ENCODE measurements around the gene DCANP1. TPM values are rescaled to one million over a fixed set of nuclear protein-coding genes. Genes with fewer than 3 reads are reported as not detected.

Gene DCANP1
- total and polyA plus RNA-seq, 10 donors, result 0.23 to 2.4 (median 0.71) TPM

- WGBS, 5 donors, result 87 to 96% (median 93%) methylated on average over 2 to 12 of the region's 12 CpGs
- H3K36me3 ChIP-seq, result no peaks in the 10 kb centered on the region
- peaks cover 0 to 6% (median 0%) of the 10 kb centered on the region in 6 donors for H3K4me1 ChIP-seq
- intact Hi-C loops (cut with DNase I; ENCODE audit: low total_unique reads), result no loop called here
- H3K27me3 ChIP-seq (replicated peaks in 1 of 7), result peaks cover 0 to 3% (median 0%) of the 10 kb centered on the region in 7 donors
- no peak overlapping the region for H3K4me3 ChIP-seq
- H3K27ac ChIP-seq, result no peak overlapping the region
- no peak for TF ChIP-seq POLR2AphosphoS5 (IDR thresholded peaks at IDR 0.05)
- no peak for TF ChIP-seq POLR2A (IDR thresholded peaks at IDR 0.05)
- TF ChIP-seq CTCF (IDR thresholded peaks at IDR 0.05 in 8 of 11, conservative IDR thresholded peaks at IDR 0.05 in 3 of 11), result no peak
- DNase-seq, result peak; percentile 74
- no peaks in the 10 kb centered on the region for H3K9me3 ChIP-seq
These were observed 2.5 kb upstream of the DCANP1 start for GRCh38 chr5:135449644-135450043.

GRCh38 chr5:135448791-135449507 lies 1.8 kb upstream of the DCANP1 start:
- no peaks in the 10 kb centered on the region for H3K36me3 ChIP-seq
- DNase-seq, result no peak
- 74 to 87% (median 79%) methylated on average over 7 to 9 of the region's 9 CpGs for WGBS, 5 donors
- no peaks in the 10 kb centered on the region for H3K9me3 ChIP-seq
- H3K4me1 ChIP-seq, result peaks cover 0 to 6% (median 0%) of the 10 kb centered on the region in 6 donors
- H3K27ac ChIP-seq, result no peak overlapping the region
- no peak for TF ChIP-seq POLR2A (IDR thresholded peaks at IDR 0.05)
- TF ChIP-seq POLR2AphosphoS5 (IDR thresholded peaks at IDR 0.05), result no peak
- TF ChIP-seq CTCF (IDR thresholded peaks at IDR 0.05 in 8 of 11, conservative IDR thresholded peaks at IDR 0.05 in 3 of 11), result no peak
- H3K27me3 ChIP-seq (replicated peaks in 1 of 7), result peaks cover 0 to 3% (median 0%) of the 10 kb centered on the region in 7 donors
- intact Hi-C loops (cut with DNase I; ENCODE audit: low total_unique reads), result no loop called here
- no peak overlapping the region for H3K4me3 ChIP-seq

- 63 to 88% (median 77%) methylated on average over 9 of the region's 9 CpGs for WGBS, 5 donors
- peaks cover 0 to 6% (median 0%) of the 10 kb centered on the region in 6 donors for H3K4me1 ChIP-seq
- TF ChIP-seq POLR2A (IDR thresholded peaks at IDR 0.05), result no peak
- intact Hi-C loops (cut with DNase I; ENCODE audit: low total_unique reads), result no loop called here
- no peak for DNase-seq
- no peaks in the 10 kb centered on the region for H3K9me3 ChIP-seq
- no peak overlapping the region for H3K4me3 ChIP-seq
- H3K27ac ChIP-seq, result no peak overlapping the region
- peaks cover 0 to 3% (median 0%) of the 10 kb centered on the region in 7 donors for H3K27me3 ChIP-seq (replicated peaks in 1 of 7)
- H3K36me3 ChIP-seq, result no peaks in the 10 kb centered on the region
These were observed 1.1 kb upstream of the DCANP1 start for GRCh38 chr5:135448071-135448739.

GRCh38 chr5:135446615-135447014 lies 533 bp downstream of the DCANP1 start:
- no peak for DNase-seq
- TF ChIP-seq POLR2AphosphoS5 (IDR thresholded peaks at IDR 0.05), result no peak
- TF ChIP-seq POLR2A (IDR thresholded peaks at IDR 0.05), result no peak
- H3K36me3 ChIP-seq, result no peaks in the 10 kb centered on the region
- no peaks in the 10 kb centered on the region for H3K27me3 ChIP-seq (replicated peaks in 1 of 7)
- intact Hi-C loops (cut with DNase I; ENCODE audit: low total_unique reads), result no loop called here
- WGBS, 5 donors, result 25 to 68% (median 50%) methylated on average over 7 of the region's 7 CpGs
- no peak overlapping the region for H3K4me3 ChIP-seq
- no peaks in the 10 kb centered on the region for H3K9me3 ChIP-seq
- peaks cover 0 to 7% (median 0%) of the 10 kb centered on the region in 6 donors for H3K4me1 ChIP-seq
- no peak overlapping the region for H3K27ac ChIP-seq

GRCh38 chr5:135446206-135446605 lies 942 bp downstream of the DCANP1 start:
- WGBS, 5 donors, result 64 to 81% (median 71%) methylated on average over 9 of the region's 9 CpGs
- Histone ChIP-seq H3K4me3 (no peak overlapping the region), H3K27me3 (replicated peaks in 1 of 7) (no peaks in the 10 kb centered on the region), H3K4me1 (peaks cover 0 to 10% (median 0%) of the 10 kb centered on the region in 6 donors), H3K27ac (no peak overlapping the region), H3K36me3 (no peaks in the 10 kb centered on the region), H3K9me3 (no peaks in the 10 kb centered on the region)
- intact Hi-C loops (cut with DNase I; ENCODE audit: low total_unique reads), result no loop called here
- no peak for TF ChIP-seq POLR2A (IDR thresholded peaks at IDR 0.05)
- no peak for TF ChIP-seq POLR2AphosphoS5 (IDR thresholded peaks at IDR 0.05)
- TF ChIP-seq CTCF (IDR thresholded peaks at IDR 0.05 in 8 of 11, conservative IDR thresholded peaks at IDR 0.05 in 3 of 11), result no peak
- no peak for DNase-seq
